GM12878 (cell line): Measurements from ENCODE around the gene LCA5. TPM values are rescaled to one million over a fixed set of nuclear protein-coding genes. Genes with fewer than 3 reads are reported as not detected.

ENCODE experiments used
- ASH2L ChIP-seq: fragments of 300-600, 200-600 bp; sonication (generic); IDR thresholded peaks from 2 replicates; pipeline ENCODE4 v1.6.1; 2017; ENCODE audit warnings: low read depth, mild to moderate bottlenecking, borderline replicate concordance
- CBFB ChIP-seq: IDR thresholded peaks from 2 replicates; pipeline ENCODE4 v1.6.1; 2016; ENCODE audit warnings: antibody characterized with exemption, low read depth
- CHD4 ChIP-seq: fragments of 200-600 bp; sonication (generic); IDR thresholded peaks from 2 replicates; pipeline ENCODE4 v1.6.1; 2016; ENCODE audit warnings: mild to moderate bottlenecking
- CREB1 ChIP-seq: IDR thresholded peaks from 2 replicates; pipeline ENCODE4 v1.6.1; 2012; ENCODE audit warnings: low read depth, mild to moderate bottlenecking, inconsistent platforms
- EED ChIP-seq: sonication (generic); IDR thresholded peaks from 2 replicates; pipeline ENCODE4 v1.6.1; 2016; ENCODE audit warnings: antibody characterized with exemption, low read depth
- EGR1 ChIP-seq, 2 experiments: IDR thresholded peaks; 1 replicate in 1 of 2; 2 replicates in 1 of 2; pipeline ENCODE4 v1.6.1; 2011 to 2012; ENCODE audit warnings: low read depth in 2 of 2, low read length in 2 of 2, borderline replicate concordance in 1 of 2, mild to moderate bottlenecking in 1 of 2, moderate library complexity in 1 of 2
- HDAC2 ChIP-seq: fragments of 200-600 bp; sonication (generic); IDR thresholded peaks from 2 replicates; pipeline ENCODE4 v1.6.1; 2017
- HDGF ChIP-seq: fragments of 450-650 bp; IDR thresholded peaks from 2 replicates; pipeline ENCODE4 v1.6.1; 2016; ENCODE audit warnings: antibody characterized with exemption
- MAX ChIP-seq: IDR thresholded peaks from 2 replicates; pipeline ENCODE4 v1.6.1; 2012; ENCODE audit warnings: low read depth, low read length, improper control_type of control experiment
- NR2C2 ChIP-seq: IDR thresholded peaks from 2 replicates; pipeline ENCODE4 v1.6.1; 2011; ENCODE audit warnings: borderline replicate concordance, low read depth; ENCODE audit not compliant: control insufficient read depth, insufficient read length
- NRF1 ChIP-seq: conservative IDR thresholded peaks from 2 replicates; pipeline ENCODE4 v1.6.1; 2011; ENCODE audit warnings: mild to moderate bottlenecking, low read depth, low read length, improper control_type of control experiment
- POLR2A ChIP-seq: IDR thresholded peaks from 2 replicates; pipeline ENCODE4 v1.6.1; 2011; ENCODE audit warnings: low read depth, mild to moderate bottlenecking, low read length
- RAD51 ChIP-seq: fragments of 450-650 bp; IDR thresholded peaks from 2 replicates; pipeline ENCODE4 v1.6.1; 2016; ENCODE audit warnings: moderate library complexity, mild to moderate bottlenecking, inconsistent platforms
- RB1 ChIP-seq: fragments of 450-650 bp; formaldehyde crosslinking; IDR thresholded peaks from 2 replicates; pipeline ENCODE4 v1.6.1; 2017; ENCODE audit warnings: mild to moderate bottlenecking, borderline replicate concordance
- RELA ChIP-seq: fragments of 450-650 bp; IDR thresholded peaks from 2 replicates; pipeline ENCODE4 v1.8.0; 2014; ENCODE audit warnings: borderline replicate concordance; ENCODE audit not compliant: partially characterized antibody
- REST ChIP-seq: IDR thresholded peaks from 2 replicates; pipeline ENCODE4 v1.6.1; 2012; ENCODE audit warnings: mild to moderate bottlenecking, low read depth, low read length
- SREBF2 ChIP-seq: IDR thresholded peaks from 2 replicates; pipeline ENCODE4 v1.6.1; 2012; ENCODE audit warnings: mild to moderate bottlenecking, low read length
- TCF7 ChIP-seq: IDR thresholded peaks from 2 replicates; pipeline ENCODE4 v1.6.1; 2014; ENCODE audit warnings: antibody characterized with exemption, borderline replicate concordance
- ZNF274 ChIP-seq: IDR thresholded peaks from one replicate; pipeline ENCODE4 v1.8.0; 2011; ENCODE audit not compliant: insufficient read length, insufficient read depth
- ZNF384 ChIP-seq: IDR thresholded peaks from 2 replicates; pipeline ENCODE4 v1.6.1; 2012; ENCODE audit warnings: low read depth, mild to moderate bottlenecking, low read length, improper control_type of control experiment, borderline replicate concordance
- polyA plus RNA-seq, 11 experiments: library from polyadenylated mRNA; depleted of rRNA in 4 of 11; unstranded in 6 of 11; stranded (reverse) in 5 of 11; fragments of >200 nt; fragmentation: Nextera tagmentation in 4 of 11; fragmentation: Illumina TruSeq in 1 of 11; extraction: Ambion mirVana in 4 of 11; extraction: Trizol in 1 of 11; gene quantifications; 1 replicate in 1 of 11; 2 replicates in 10 of 11; pipeline versions ENCODE4 v1.2.1 to v1.2.3, GENCODE V29; 2011 to 2016; ENCODE audit warnings: inconsistent platforms in 2 of 11, missing spikeins in 2 of 11, low read depth in 1 of 11
- total RNA-seq, 4 experiments: library from RNA; depleted of rRNA in 3 of 4; stranded (reverse); fragments of >200 nt in 3 of 4; fragmentation: Illumina TruSeq in 1 of 4; extraction: Trizol in 1 of 4; gene quantifications; 2 replicates each; pipeline versions ENCODE4 v1.2.1 to v1.2.3, GENCODE V29; 2013 to 2021
- TF ChIP-seq, protein P1 (sequence below): fragments of 450-650 bp; IDR thresholded peaks from 2 replicates; pipeline ENCODE4 v1.6.1; 2017; ENCODE audit warnings: mild to moderate bottlenecking, moderate library complexity

The LCA5 gene
- total and polyA plus RNA-seq, 10 of the 15 experiments (the other 5 are each of a cell fraction or from before 2014, with no cell fraction given): 0.13 to 0.45 (median 0.27) TPM

DNA sequence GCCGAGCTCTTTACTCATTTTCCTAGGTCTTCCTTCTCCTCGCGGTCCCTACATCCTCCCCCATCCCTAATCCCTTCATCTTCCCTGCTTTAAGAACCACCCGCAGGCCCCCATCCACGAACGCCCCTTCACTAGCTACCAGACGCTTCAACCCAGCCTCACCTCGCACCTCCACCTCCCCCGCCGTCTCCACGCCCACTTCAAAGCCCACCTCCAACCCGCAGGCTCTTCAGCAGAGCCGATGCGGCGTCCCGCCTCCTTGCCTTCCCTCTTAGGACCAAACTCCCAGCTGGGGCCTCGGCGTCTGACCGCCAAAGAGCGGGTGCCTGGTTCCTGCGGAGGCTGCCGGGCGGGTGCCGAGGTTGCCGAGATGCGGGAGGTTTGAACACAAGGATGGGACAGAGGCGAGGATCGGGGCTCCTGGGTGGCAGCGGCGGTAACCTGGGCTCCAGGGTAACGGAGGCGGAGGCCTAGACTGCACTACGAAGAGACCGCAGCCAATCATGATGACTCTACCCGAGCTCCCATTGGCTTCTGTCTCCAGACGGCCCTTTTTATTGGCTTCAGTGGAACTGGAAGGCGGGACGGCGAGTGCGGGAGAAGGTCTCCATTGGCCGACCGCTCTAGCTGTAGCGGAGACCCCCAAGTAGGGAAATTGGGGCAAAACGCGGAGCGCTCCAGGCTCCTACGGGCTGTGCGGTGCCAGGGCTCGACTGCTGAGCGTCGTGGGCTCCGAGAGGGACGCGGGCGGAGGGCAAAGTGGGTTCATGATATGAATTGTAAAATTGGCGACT, at the start of gene LCA5 (continued):
- TF ChIP-seq HDGF: peak; percentile 84
- TF ChIP-seq EED: 0 out of 2 replicates have a peak, but pooled peaks have one; percentile 11
- peak; percentile 33; the same call in 1 of the 2 replicates for TF ChIP-seq MAX
- peak; percentile 67; the same call in 1 of the 2 replicates for TF ChIP-seq CBFB
- peak; percentile 62; the same call in 1 of the 2 replicates for TF ChIP-seq CREB1
- TF ChIP-seq ZNF274: no peak
- TF ChIP-seq ASH2L: no peak
- no peak for TF ChIP-seq RB1
- no peak for TF ChIP-seq ZNF384
- TF ChIP-seq REST: no peak
- no peak for TF ChIP-seq RELA
- no peak for TF ChIP-seq CHD4
- TF ChIP-seq SREBF2: no peak
- peak; percentile 83 for TF ChIP-seq POLR2A
- TF ChIP-seq, protein P1, sequence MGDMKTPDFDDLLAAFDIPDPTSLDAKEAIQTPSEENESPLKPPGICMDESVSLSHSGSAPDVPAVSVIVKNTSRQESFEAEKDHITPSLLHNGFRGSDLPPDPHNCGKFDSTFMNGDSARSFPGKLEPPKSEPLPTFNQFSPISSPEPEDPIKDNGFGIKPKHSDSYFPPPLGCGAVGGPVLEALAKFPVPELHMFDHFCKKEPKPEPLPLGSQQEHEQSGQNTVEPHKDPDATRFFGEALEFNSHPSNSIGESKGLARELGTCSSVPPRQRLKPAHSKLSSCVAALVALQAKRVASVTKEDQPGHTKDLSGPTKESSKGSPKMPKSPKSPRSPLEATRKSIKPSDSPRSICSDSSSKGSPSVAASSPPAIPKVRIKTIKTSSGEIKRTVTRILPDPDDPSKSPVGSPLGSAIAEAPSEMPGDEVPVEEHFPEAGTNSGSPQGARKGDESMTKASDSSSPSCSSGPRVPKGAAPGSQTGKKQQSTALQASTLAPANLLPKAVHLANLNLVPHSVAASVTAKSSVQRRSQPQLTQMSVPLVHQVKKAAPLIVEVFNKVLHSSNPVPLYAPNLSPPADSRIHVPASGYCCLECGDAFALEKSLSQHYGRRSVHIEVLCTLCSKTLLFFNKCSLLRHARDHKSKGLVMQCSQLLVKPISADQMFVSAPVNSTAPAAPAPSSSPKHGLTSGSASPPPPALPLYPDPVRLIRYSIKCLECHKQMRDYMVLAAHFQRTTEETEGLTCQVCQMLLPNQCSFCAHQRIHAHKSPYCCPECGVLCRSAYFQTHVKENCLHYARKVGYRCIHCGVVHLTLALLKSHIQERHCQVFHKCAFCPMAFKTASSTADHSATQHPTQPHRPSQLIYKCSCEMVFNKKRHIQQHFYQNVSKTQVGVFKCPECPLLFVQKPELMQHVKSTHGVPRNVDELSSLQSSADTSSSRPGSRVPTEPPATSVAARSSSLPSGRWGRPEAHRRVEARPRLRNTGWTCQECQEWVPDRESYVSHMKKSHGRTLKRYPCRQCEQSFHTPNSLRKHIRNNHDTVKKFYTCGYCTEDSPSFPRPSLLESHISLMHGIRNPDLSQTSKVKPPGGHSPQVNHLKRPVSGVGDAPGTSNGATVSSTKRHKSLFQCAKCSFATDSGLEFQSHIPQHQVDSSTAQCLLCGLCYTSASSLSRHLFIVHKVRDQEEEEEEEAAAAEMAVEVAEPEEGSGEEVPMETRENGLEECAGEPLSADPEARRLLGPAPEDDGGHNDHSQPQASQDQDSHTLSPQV: no peak
- TF ChIP-seq RAD51: no peak
- TF ChIP-seq EGR1 (IDR thresholded peaks at IDR 0.05; ENCODE audit: borderline replicate concordance in 1 of 2, low read depth in 2 of 2, low read length in 2 of 2): peak in 1 of 2 experiments; percentile 57; a peak in 1 of 3 replicates
- TF ChIP-seq NRF1: no peak
- no peak for TF ChIP-seq TCF7
- TF ChIP-seq NR2C2: no peak
- no peak for TF ChIP-seq HDAC2
